Activated T-helper 1 cell treated with anti-CD3 and anti-CD28 coated beads, Interleukin-12 subunit alpha, Interleukin-12 subunit beta, Interleukin-2, Interleukin-4 antibody, amounts not matched to agents 30 ng/mL and 10 ng/mL and 1 ng/mL, durations not matched to agents 14 hours and 24 hours and 36 hours (primary cell): ENCODE data around the gene SPRTN. TPM values are rescaled to one million over a fixed set of nuclear protein-coding genes. Genes with fewer than 3 reads are reported as not detected.
"Not testable (repeated sequence)": the region's sequence is repeated elsewhere in the genome, so short reads cannot be mapped to it uniquely, and the experiment has no call there.

Experiments used
- DNase-seq: peaks from one replicate; pipeline ENCODE4 v3.0.0; 2021; ENCODE audit warnings: low spot score
- H3K27ac Mint-ChIP-seq: one replicate; pipeline ENCODE4 v1.8.0; 2021; ENCODE audit warnings: mild to moderate bottlenecking, mixed read lengths
- H3K27me3 Mint-ChIP-seq: one replicate; pipeline ENCODE4 v1.8.0; 2022; ENCODE audit warnings: mild to moderate bottlenecking, moderate library complexity, mixed read lengths; ENCODE audit not compliant: insufficient read depth
- H3K36me3 Mint-ChIP-seq: one replicate; pipeline ENCODE4 v1.8.0; 2021; ENCODE audit warnings: low read depth, mixed read lengths
- H3K4me1 Mint-ChIP-seq: one replicate; pipeline ENCODE4 v1.8.0; 2021; ENCODE audit warnings: low read depth, mixed read lengths
- H3K4me3 Mint-ChIP-seq: one replicate; pipeline ENCODE4 v1.8.0; 2021; ENCODE audit warnings: mild to moderate bottlenecking, moderate library complexity, mixed read lengths
- H3K9me3 Mint-ChIP-seq: one replicate; pipeline ENCODE4 v1.8.0; 2021; ENCODE audit warnings: mixed read lengths
- intact Hi-C: fragments of 100-400 bp; cut with micrococcal nuclease; formaldehyde crosslinking; loops from one replicate; pipeline ENCODE4 v1.15.1; 2024
- total RNA-seq: library from RNA; stranded (reverse); gene quantifications from 2 replicates; pipeline ENCODE4 v1.2.3, GENCODE V29; 2022

SPRTN gene
- total RNA-seq, 1 donor from 2014 or later, result 13.5 TPM

- intact Hi-C loops, result no loop called here
- Mint-ChIP-seq H3K27ac (peak overlapping the region; percentile 44), H3K4me1 (peaks cover 40% of the 10 kb centered on the region), H3K36me3 (peaks cover 24% of the 10 kb centered on the region), H3K27me3 (peaks cover 3% of the 10 kb centered on the region), H3K4me3 (peak overlapping the region; percentile 31), H3K9me3 (no peaks in the 10 kb centered on the region)
- DNase-seq, result no peak
Observed at GRCh38 chr1:231340328-231341013, 2.4 kb downstream of the SPRTN start.

GRCh38 chr1:231347961-231348360 is 9.9 kb downstream of the SPRTN start:
- Mint-ChIP-seq H3K4me3 (no peak overlapping the region), H3K27ac (no peak overlapping the region), H3K9me3 (no peaks in the 10 kb centered on the region), H3K4me1 (no peaks in the 10 kb centered on the region), H3K27me3 (no peaks in the 10 kb centered on the region), H3K36me3 (peaks cover 15% of the 10 kb centered on the region)
- intact Hi-C loops, result no loop called here
- DNase-seq, result no peak

GRCh38 chr1:231348442-231348841 is 10.3 kb downstream of the SPRTN start:
- Mint-ChIP-seq H3K4me1 (no peaks in the 10 kb centered on the region), H3K9me3 (no peaks in the 10 kb centered on the region), H3K4me3 (no peak overlapping the region), H3K27ac (no peak overlapping the region), H3K36me3 (peaks cover 14% of the 10 kb centered on the region), H3K27me3 (no peaks in the 10 kb centered on the region)
- DNase-seq, result no peak
- intact Hi-C loops, result no loop called here

- intact Hi-C loops, H3K27ac Mint-ChIP-seq, H3K9me3 Mint-ChIP-seq, DNase-seq, H3K4me1 Mint-ChIP-seq, H3K27me3 Mint-ChIP-seq, H3K4me3 Mint-ChIP-seq: not testable (repeated sequence)
- H3K36me3 Mint-ChIP-seq, result peaks cover 13% of the 10 kb centered on the region
Observed at GRCh38 chr1:231348856-231349255, 10.8 kb downstream of the SPRTN start.

GRCh38 chr1:231351816-231352215 is 13.7 kb downstream of the SPRTN start:
- Mint-ChIP-seq H3K9me3 (no peaks in the 10 kb centered on the region), H3K36me3 (peaks cover 14% of the 10 kb centered on the region), H3K27ac (no peak overlapping the region), H3K4me3 (no peak overlapping the region), H3K27me3 (no peaks in the 10 kb centered on the region), H3K4me1 (no peaks in the 10 kb centered on the region)
- intact Hi-C loops, result no loop called here
- no peak for DNase-seq

- Mint-ChIP-seq H3K27me3 (no peaks in the 10 kb centered on the region), H3K9me3 (no peaks in the 10 kb centered on the region), H3K27ac (no peak overlapping the region), H3K4me3 (no peak overlapping the region), H3K4me1 (peaks cover 7% of the 10 kb centered on the region), H3K36me3 (peaks cover 14% of the 10 kb centered on the region)
- intact Hi-C loops, result no loop called here
- DNase-seq, result no peak
Observed at GRCh38 chr1:231353086-231353485, 15.0 kb downstream of the SPRTN start.

GRCh38 chr1:231354330-231355020 is 16.4 kb downstream of the SPRTN start:
- no peak overlapping the region for H3K27ac Mint-ChIP-seq
- intact Hi-C loops, result no loop called here
- no peaks in the 10 kb centered on the region for H3K27me3 Mint-ChIP-seq
- H3K4me1 Mint-ChIP-seq, result peaks cover 8% of the 10 kb centered on the region
- H3K9me3 Mint-ChIP-seq, result no peaks in the 10 kb centered on the region
- H3K36me3 Mint-ChIP-seq, result peaks cover 13% of the 10 kb centered on the region
- no peak for DNase-seq
- no peak overlapping the region for H3K4me3 Mint-ChIP-seq

- intact Hi-C loops, result no loop called here
- Mint-ChIP-seq H3K4me1 (peaks cover 8% of the 10 kb centered on the region), H3K4me3 (no peak overlapping the region), H3K36me3 (peaks cover 11% of the 10 kb centered on the region), H3K27me3 (no peaks in the 10 kb centered on the region), H3K9me3 (no peaks in the 10 kb centered on the region), H3K27ac (no peak overlapping the region)
- DNase-seq, result no peak
Observed at GRCh38 chr1:231355171-231355570, 17.1 kb downstream of the SPRTN start.

GRCh38 chr1:231357187-231357772 is 19.2 kb downstream of the SPRTN start:
- no peak for DNase-seq
- Mint-ChIP-seq H3K27ac (no peak overlapping the region), H3K27me3 (no peaks in the 10 kb centered on the region), H3K9me3 (no peaks in the 10 kb centered on the region), H3K4me1 (peaks cover 13% of the 10 kb centered on the region), H3K4me3 (no peak overlapping the region), H3K36me3 (peaks cover 18% of the 10 kb centered on the region)
- intact Hi-C loops, result loop anchor here (2.0 kb wide), 1 partner anchor 370 kb away; no protein-coding TSS in a partner anchor

GRCh38 chr1:231357831-231358354 is 19.8 kb downstream of the SPRTN start:
- DNase-seq, result no peak
- H3K36me3 Mint-ChIP-seq, result peaks cover 18% of the 10 kb centered on the region

GRCh38 chr1:231359113-231359512 is 21.0 kb downstream of the SPRTN start:
- H3K4me3 Mint-ChIP-seq, result no peak overlapping the region
- no peak for DNase-seq
- H3K27ac Mint-ChIP-seq, result no peak overlapping the region
- peaks cover 19% of the 10 kb centered on the region for H3K36me3 Mint-ChIP-seq
- intact Hi-C loops, result no loop called here
- no peaks in the 10 kb centered on the region for H3K27me3 Mint-ChIP-seq
- no peaks in the 10 kb centered on the region for H3K9me3 Mint-ChIP-seq
- peaks cover 13% of the 10 kb centered on the region for H3K4me1 Mint-ChIP-seq

More at GRCh38 chr1:231357831-231358354, 19.8 kb downstream of the SPRTN start:
- no peaks in the 10 kb centered on the region for H3K27me3 Mint-ChIP-seq
- H3K27ac Mint-ChIP-seq, result no peak overlapping the region
- no peak overlapping the region for H3K4me3 Mint-ChIP-seq
- no peaks in the 10 kb centered on the region for H3K9me3 Mint-ChIP-seq
- intact Hi-C loops, result loop anchor here (1.0 to 2.0 kb wide), 6 partner anchors 64 to 369 kb away; partner anchors contain the start of genes EGLN1 and TSNAX
- H3K4me1 Mint-ChIP-seq, result peaks cover 13% of the 10 kb centered on the region

GRCh38 chr1:231362325-231362724 is 24.2 kb downstream of the SPRTN start:
- Mint-ChIP-seq H3K36me3 (peaks cover 33% of the 10 kb centered on the region), H3K27me3 (no peaks in the 10 kb centered on the region), H3K4me1 (peaks cover 13% of the 10 kb centered on the region), H3K27ac (no peak overlapping the region), H3K9me3 (no peaks in the 10 kb centered on the region), H3K4me3 (no peak overlapping the region)
- DNase-seq, result no peak
- intact Hi-C loops, result no loop called here

GRCh38 chr1:231363624-231364023 is 25.5 kb downstream of the SPRTN start:
- Mint-ChIP-seq H3K9me3 (no peaks in the 10 kb centered on the region), H3K27ac (no peak overlapping the region), H3K36me3 (peaks cover 36% of the 10 kb centered on the region), H3K4me1 (peaks cover 5% of the 10 kb centered on the region), H3K27me3 (no peaks in the 10 kb centered on the region), H3K4me3 (no peak overlapping the region)
- no peak for DNase-seq
- intact Hi-C loops, result no loop called here
